ENCODE results near the gene DPYD.

- TF ChIP-seq CTCF (IDR thresholded peaks at IDR 0.05) (no peak), EP300 (IDR thresholded peaks at IDR 0.05) (no peak), POLR2A (IDR thresholded peaks at IDR 0.05) (no peak)
Observed at GRCh38 chr1:97524211-97524610, 396.6 kb downstream of the DPYD start.

Measured in ovary (tissue), 3 donors.